GM23338 (cell line): Measurements from ENCODE around the gene ELOB. TPM values are rescaled to one million over a fixed set of nuclear protein-coding genes. Genes with fewer than 3 reads are reported as not detected.

Experiments
- ATAC-seq: fragments of 200-7000 bp; cut with Tn5 transposase; 3 replicates; pipeline ENCODE4 v1.9.1; 2020
- DNase-seq: peaks from one replicate; pipeline ENCODE4 v3.0.0-alpha.2; 2015; ENCODE audit warnings: low spot score
- H2AFZ ChIP-seq: fragments of 200-600 bp; sonication (generic); 2 replicates; pipeline ENCODE4 v1.8.0; 2016; ENCODE audit warnings: antibody characterized with exemption, mild to moderate bottlenecking, moderate library complexity
- H3F3A ChIP-seq: fragments of 200-600 bp; sonication (generic); replicated peaks from 2 replicates; pipeline ENCODE4 v1.8.0; 2017; ENCODE audit warnings: antibody characterized with exemption, mixed run types, low read depth
- H3K27ac ChIP-seq: fragments of 200-600 bp; sonication (generic); 2 replicates; pipeline ENCODE4 v1.6.1; 2016; ENCODE audit warnings: low read depth
- H3K27me3 ChIP-seq: fragments of 200-600 bp; sonication (generic); 2 replicates; pipeline ENCODE4 v1.8.0; 2016; ENCODE audit warnings: mild to moderate bottlenecking, mixed run types, moderate library complexity; ENCODE audit not compliant: insufficient read depth
- H3K36me3 ChIP-seq: fragments of 200-600 bp; sonication (generic); 2 replicates; pipeline ENCODE4 v1.8.0; 2016; ENCODE audit warnings: mild to moderate bottlenecking; ENCODE audit not compliant: insufficient read depth
- H3K4me1 ChIP-seq: fragments of 200-600 bp; sonication (generic); 2 replicates; pipeline ENCODE4 v1.8.0; 2016; ENCODE audit warnings: mild to moderate bottlenecking, moderate library complexity; ENCODE audit not compliant: insufficient read depth
- H3K4me2 ChIP-seq: fragments of 200-600 bp; sonication (generic); 2 replicates; pipeline ENCODE4 v1.7.1; 2017; ENCODE audit warnings: mixed run types
- H3K4me3 ChIP-seq: fragments of 200-600 bp; sonication (generic); 2 replicates; pipeline ENCODE4 v1.6.1; 2016; ENCODE audit warnings: mixed run types
- H3K79me2 ChIP-seq: fragments of 200-600 bp; sonication (generic); replicated peaks from 2 replicates; pipeline ENCODE4 v1.8.0; 2017; ENCODE audit warnings: mild to moderate bottlenecking; ENCODE audit not compliant: insufficient read depth
- H3K9me2 ChIP-seq: fragments of 200-600 bp; sonication (generic); 2 replicates; pipeline ENCODE4 v1.8.0; 2017; ENCODE audit not compliant: insufficient read depth
- H4K20me1 ChIP-seq: fragments of 200-600 bp; sonication (generic); replicated peaks from 2 replicates; pipeline ENCODE4 v1.8.0; 2017; ENCODE audit warnings: mild to moderate bottlenecking; ENCODE audit not compliant: insufficient read depth
- H3K27ac Mint-ChIP-seq: 2 replicates; pipeline ENCODE4 v1.8.0; 2020; ENCODE audit warnings: inconsistent platforms, mild to moderate bottlenecking, moderate library complexity, mixed read lengths
- H3K27me3 Mint-ChIP-seq: 3 replicates; pipeline ENCODE4 v1.8.0; 2022; ENCODE audit warnings: low read depth, mild to moderate bottlenecking, moderate library complexity, mixed read lengths, inconsistent platforms; ENCODE audit not compliant: insufficient read depth, poor library complexity
- H3K36me3 Mint-ChIP-seq: 3 replicates; pipeline ENCODE4 v1.8.0; 2021; ENCODE audit warnings: low read depth, mild to moderate bottlenecking, inconsistent platforms, moderate library complexity, mixed read lengths
- H3K4me1 Mint-ChIP-seq: 3 replicates; pipeline ENCODE4 v1.8.0; 2020; ENCODE audit warnings: mild to moderate bottlenecking, inconsistent platforms, mixed read lengths
- H3K4me3 Mint-ChIP-seq: 3 replicates; pipeline ENCODE4 v1.8.0; 2021; ENCODE audit warnings: moderate library complexity, mild to moderate bottlenecking, inconsistent platforms, mixed read lengths
- H3K9me3 Mint-ChIP-seq: 3 replicates; pipeline ENCODE4 v1.8.0; 2020; ENCODE audit warnings: moderate library complexity, mild to moderate bottlenecking, inconsistent platforms, mixed read lengths
- CREB1 ChIP-seq: fragments of 250-450 bp; sonication (Bioruptor Pico); IDR thresholded peaks from 2 replicates; pipeline ENCODE4 v1.5.0; 2020; ENCODE audit warnings: low read depth, mild to moderate bottlenecking, moderate library complexity
- CTCF ChIP-seq, 2 experiments: fragments of 200-600 bp in 1 of 2; sonication (generic) in 1 of 2; conservative IDR thresholded peaks; 2 replicates each; pipeline versions ENCODE4 v1.5.1 to v1.6.1; 2016 to 2017; ENCODE audit warnings: antibody characterized with exemption in 2 of 2, low read depth in 2 of 2, mild to moderate bottlenecking in 2 of 2, moderate library complexity in 1 of 2
- EZH2 ChIP-seq: fragments of 200-600 bp; sonication (generic); IDR thresholded peaks from one replicate; pipeline ENCODE4 v1.8.0; 2017; ENCODE audit warnings: antibody characterized with exemption, mild to moderate bottlenecking, low read depth; ENCODE audit not compliant: unreplicated experiment
- JUNB ChIP-seq: IDR thresholded peaks from one replicate; pipeline ENCODE4 v1.6.1; 2016; ENCODE audit warnings: antibody characterized with exemption; ENCODE audit not compliant: unreplicated experiment
- NANOG ChIP-seq: IDR thresholded peaks from 2 replicates; pipeline ENCODE4 v1.6.1; 2016; ENCODE audit warnings: antibody characterized with exemption, borderline replicate concordance
- POLR2AphosphoS5 ChIP-seq: IDR thresholded peaks from 2 replicates; pipeline ENCODE4 v1.6.1; 2016; ENCODE audit warnings: antibody characterized with exemption, low read depth
- STAT1 ChIP-seq: IDR thresholded peaks from one replicate; pipeline ENCODE4 v1.6.1; 2016; ENCODE audit warnings: antibody characterized with exemption; ENCODE audit not compliant: unreplicated experiment
- ZNF114 ChIP-seq: fragments of 250-450 bp; sonication (Bioruptor Pico); IDR thresholded peaks from 2 replicates; pipeline ENCODE4 v1.5.0; 2020; ENCODE audit warnings: mild to moderate bottlenecking, moderate library complexity
- ZNF331 ChIP-seq: fragments of 250-450 bp; sonication (Bioruptor Pico); IDR thresholded peaks from 2 replicates; pipeline ENCODE4 v1.5.0; 2020; ENCODE audit warnings: low read depth, mild to moderate bottlenecking, moderate library complexity
- polyA plus RNA-seq: library from polyadenylated mRNA; unstranded; fragments of >200 nt; fragmentation: Nextera tagmentation; extraction: Ambion mirVana; gene quantifications from 2 replicates; pipeline ENCODE4 v1.2.1, GENCODE V29; 2016
- total RNA-seq: library from RNA; depleted of rRNA; stranded (reverse); fragments of >200 nt; shearing (Covaris generic); gene quantifications from 2 replicates; pipeline ENCODE4 v1.2.3, GENCODE V29; 2014
- TF ChIP-seq, protein P1 (sequence below): IDR thresholded peaks from one replicate; pipeline ENCODE4 v1.6.1; 2018; ENCODE audit warnings: antibody characterized with exemption; ENCODE audit not compliant: unreplicated experiment
- TF ChIP-seq, protein P2 (sequence below): IDR thresholded peaks from 2 replicates; pipeline ENCODE4 v1.6.1; 2016; ENCODE audit warnings: antibody characterized with exemption

The ELOB gene
- total and polyA plus RNA-seq, 2 experiments from 2014 or later, result 278 to 756 TPM

- TF ChIP-seq, protein P1, sequence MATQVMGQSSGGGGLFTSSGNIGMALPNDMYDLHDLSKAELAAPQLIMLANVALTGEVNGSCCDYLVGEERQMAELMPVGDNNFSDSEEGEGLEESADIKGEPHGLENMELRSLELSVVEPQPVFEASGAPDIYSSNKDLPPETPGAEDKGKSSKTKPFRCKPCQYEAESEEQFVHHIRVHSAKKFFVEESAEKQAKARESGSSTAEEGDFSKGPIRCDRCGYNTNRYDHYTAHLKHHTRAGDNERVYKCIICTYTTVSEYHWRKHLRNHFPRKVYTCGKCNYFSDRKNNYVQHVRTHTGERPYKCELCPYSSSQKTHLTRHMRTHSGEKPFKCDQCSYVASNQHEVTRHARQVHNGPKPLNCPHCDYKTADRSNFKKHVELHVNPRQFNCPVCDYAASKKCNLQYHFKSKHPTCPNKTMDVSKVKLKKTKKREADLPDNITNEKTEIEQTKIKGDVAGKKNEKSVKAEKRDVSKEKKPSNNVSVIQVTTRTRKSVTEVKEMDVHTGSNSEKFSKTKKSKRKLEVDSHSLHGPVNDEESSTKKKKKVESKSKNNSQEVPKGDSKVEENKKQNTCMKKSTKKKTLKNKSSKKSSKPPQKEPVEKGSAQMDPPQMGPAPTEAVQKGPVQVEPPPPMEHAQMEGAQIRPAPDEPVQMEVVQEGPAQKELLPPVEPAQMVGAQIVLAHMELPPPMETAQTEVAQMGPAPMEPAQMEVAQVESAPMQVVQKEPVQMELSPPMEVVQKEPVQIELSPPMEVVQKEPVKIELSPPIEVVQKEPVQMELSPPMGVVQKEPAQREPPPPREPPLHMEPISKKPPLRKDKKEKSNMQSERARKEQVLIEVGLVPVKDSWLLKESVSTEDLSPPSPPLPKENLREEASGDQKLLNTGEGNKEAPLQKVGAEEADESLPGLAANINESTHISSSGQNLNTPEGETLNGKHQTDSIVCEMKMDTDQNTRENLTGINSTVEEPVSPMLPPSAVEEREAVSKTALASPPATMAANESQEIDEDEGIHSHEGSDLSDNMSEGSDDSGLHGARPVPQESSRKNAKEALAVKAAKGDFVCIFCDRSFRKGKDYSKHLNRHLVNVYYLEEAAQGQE, result no peak
- TF ChIP-seq ZNF331, result no peak
Observed at GRCh38 chr16:2825906-2826305, 48.8 kb upstream of the ELOB start (continued).

DNA sequence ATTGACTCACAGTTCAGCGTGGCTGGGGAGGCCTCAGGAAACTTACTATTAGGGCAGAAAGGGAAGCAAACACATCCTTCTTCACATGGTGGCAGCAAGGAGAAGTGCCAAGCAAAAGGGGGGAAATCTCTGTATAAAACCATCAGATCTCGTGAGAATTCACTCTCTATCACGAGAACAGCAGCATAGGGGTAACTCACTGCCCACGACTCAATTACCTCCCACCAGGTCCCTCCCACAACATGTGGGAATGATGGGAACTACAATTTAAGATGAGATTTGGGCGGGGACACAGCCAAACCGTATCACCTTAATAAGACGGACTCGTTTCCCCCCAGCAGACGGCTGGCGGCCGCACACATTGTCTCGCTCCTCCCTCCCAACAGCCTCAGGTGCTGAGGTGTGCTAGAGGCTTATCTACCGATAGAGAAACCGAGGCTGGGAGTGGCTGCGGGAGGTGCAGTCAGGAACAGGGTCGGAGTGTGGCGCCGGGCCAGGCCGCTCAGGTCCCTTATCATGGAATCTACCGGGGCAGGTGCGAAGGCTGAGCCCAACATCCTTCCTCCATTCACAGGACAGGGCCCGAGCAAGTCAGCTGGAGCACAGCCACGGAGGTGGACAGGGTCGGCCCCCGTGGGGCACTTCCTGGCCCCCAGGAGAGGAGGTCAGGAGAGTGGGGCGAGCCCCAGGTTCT, 48.1 kb upstream of the ELOB start:
- H3K4me1 ChIP-seq, result no peaks in the 10 kb centered on the region
- Mint-ChIP-seq H3K27me3 (peaks cover 5% of the 10 kb centered on the region), H3K9me3 (no peaks in the 10 kb centered on the region), H3K27ac (no peak overlapping the region), H3K36me3 (no peaks in the 10 kb centered on the region), H3K4me3 (no peak overlapping the region; the same call in 2 of the 3 replicates), H3K4me1 (no peaks in the 10 kb centered on the region)
- H3K9me2 ChIP-seq, result no peaks in the 10 kb centered on the region
- no peaks in the 10 kb centered on the region for H3F3A ChIP-seq
- H2AFZ ChIP-seq, result no peak overlapping the region
- no peaks in the 10 kb centered on the region for H3K27me3 ChIP-seq
- H3K27ac ChIP-seq, result no peak overlapping the region
- H3K79me2 ChIP-seq, result no peaks in the 10 kb centered on the region
- no peaks in the 10 kb centered on the region for H3K36me3 ChIP-seq
- no peaks in the 10 kb centered on the region for H4K20me1 ChIP-seq
- no peak overlapping the region for H3K4me2 ChIP-seq
- no peak overlapping the region for H3K4me3 ChIP-seq
- DNase-seq, result no peak
- no peak for ATAC-seq
- TF ChIP-seq POLR2AphosphoS5 (no peak), JUNB (no peak), CTCF (conservative IDR thresholded peaks at IDR 0.05; ENCODE audit: low read depth in 2 of 2) (no peak), NANOG (no peak), ZNF114 (no peak), ZNF331 (no peak), STAT1 (no peak), CREB1 (CRISPR knock-in tag) (no peak), EZH2 (no peak)
- TF ChIP-seq, protein P2, sequence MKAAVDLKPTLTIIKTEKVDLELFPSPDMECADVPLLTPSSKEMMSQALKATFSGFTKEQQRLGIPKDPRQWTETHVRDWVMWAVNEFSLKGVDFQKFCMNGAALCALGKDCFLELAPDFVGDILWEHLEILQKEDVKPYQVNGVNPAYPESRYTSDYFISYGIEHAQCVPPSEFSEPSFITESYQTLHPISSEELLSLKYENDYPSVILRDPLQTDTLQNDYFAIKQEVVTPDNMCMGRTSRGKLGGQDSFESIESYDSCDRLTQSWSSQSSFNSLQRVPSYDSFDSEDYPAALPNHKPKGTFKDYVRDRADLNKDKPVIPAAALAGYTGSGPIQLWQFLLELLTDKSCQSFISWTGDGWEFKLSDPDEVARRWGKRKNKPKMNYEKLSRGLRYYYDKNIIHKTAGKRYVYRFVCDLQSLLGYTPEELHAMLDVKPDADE, result no peak
- TF ChIP-seq, protein P1, result no peak
